ENCODE data around the gene TEX54.

The TEX54 gene

GRCh38 chr11:62786318-62787004 lies 46.2 kb downstream of the TEX54 start:
- FAIRE-seq: no peak

GRCh38 chr11:62782753-62783152 lies 49.9 kb downstream of the TEX54 start:
- no peak for FAIRE-seq
